ENCODE data around the gene FAM107B.

The FAM107B gene

GRCh38 chr10:14478604-14479003, 296.1 kb downstream of the FAM107B start:
- DNase-seq, result peak; percentile 92

GRCh38 chr10:14478201-14478600, 296.5 kb downstream of the FAM107B start:
- DNase-seq, result no peak

- DNase-seq, result peak; percentile 21
Observed at GRCh38 chr10:14477408-14477710, 297.3 kb downstream of the FAM107B start.

- peak; percentile 34 for DNase-seq
Observed at GRCh38 chr10:14476641-14477407, 297.9 kb downstream of the FAM107B start.

GRCh38 chr10:14476006-14476405, 298.7 kb downstream of the FAM107B start:
- no peak for DNase-seq

GRCh38 chr10:14474656-14475055, 300.0 kb downstream of the FAM107B start:
- no peak for DNase-seq

GRCh38 chr10:14470920-14471319, 303.8 kb downstream of the FAM107B start:
- DNase-seq, result no peak

- no peak for DNase-seq
Observed at GRCh38 chr10:14468726-14469125, 306.0 kb downstream of the FAM107B start.

Measured in eye (tissue), 1 donor.